Myocyte (in vitro differentiated cells): Measurements from ENCODE around the gene GAS6. TPM values are rescaled to one million over a fixed set of nuclear protein-coding genes. Genes with fewer than 3 reads are reported as not detected.

Experiments used
- DNase-seq: peaks from one replicate; pipeline ENCODE4 v3.0.0-alpha.2; 2012; ENCODE audit warnings: low read depth
- total RNA-seq: library from RNA; depleted of rRNA; stranded (reverse); fragments of >200 nt; gene quantifications from 2 replicates; pipeline ENCODE4 v1.2.3, GENCODE V29; 2014

Gene GAS6
- total RNA-seq, 1 donor from 2014 or later, result 172 TPM

DNA sequence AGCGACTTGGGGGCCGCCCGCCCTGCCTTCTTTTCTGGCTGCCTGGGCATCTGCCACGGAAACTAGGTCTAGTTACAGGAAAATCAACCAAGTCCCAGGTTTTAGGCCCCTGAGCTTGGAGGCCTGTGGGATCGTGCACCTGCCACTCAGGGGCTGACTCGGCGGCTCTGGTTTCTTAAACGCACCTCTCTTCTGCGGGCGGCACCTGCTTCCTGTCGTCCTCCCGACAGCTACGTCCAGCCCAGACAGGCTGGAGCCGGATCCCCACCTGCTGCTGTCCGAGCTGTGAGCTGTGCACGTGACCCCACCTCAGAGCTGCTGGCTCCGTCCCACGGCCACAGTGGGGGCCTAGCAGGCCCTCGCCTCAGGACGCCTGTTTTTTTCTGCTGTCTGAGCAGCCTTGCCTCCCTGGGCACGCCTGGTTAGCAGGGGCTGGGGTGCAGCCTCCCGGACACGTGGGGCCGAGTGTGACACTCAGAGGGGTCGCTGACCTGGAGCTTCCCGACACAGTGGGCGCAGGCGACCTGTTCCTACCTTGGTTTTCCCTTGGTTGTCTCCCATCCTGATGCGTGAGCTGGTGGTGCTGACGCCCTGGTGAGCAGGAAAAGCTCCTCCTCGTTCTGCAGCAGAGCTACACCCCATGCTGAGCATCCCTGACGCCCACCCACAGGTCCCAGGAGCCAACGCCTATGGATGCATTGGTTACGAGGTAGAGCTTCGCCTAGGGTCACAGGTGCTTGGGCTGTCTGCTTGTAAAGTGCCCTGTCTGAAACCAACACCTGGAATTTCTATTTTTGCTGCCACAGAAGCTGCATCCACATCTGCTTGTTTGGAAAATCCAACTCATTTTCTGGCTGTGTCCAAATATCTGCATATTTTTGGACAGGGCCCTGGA lies 87.4 kb downstream of the GAS6 start:
- DNase-seq, result peak; percentile 53

GRCh38 chr13:113775451-113776145 lies 88.3 kb downstream of the GAS6 start:
- DNase-seq, result no peak

GRCh38 chr13:113774177-113775107 lies 89.4 kb downstream of the GAS6 start:
- DNase-seq, result peak; percentile 43

DNA sequence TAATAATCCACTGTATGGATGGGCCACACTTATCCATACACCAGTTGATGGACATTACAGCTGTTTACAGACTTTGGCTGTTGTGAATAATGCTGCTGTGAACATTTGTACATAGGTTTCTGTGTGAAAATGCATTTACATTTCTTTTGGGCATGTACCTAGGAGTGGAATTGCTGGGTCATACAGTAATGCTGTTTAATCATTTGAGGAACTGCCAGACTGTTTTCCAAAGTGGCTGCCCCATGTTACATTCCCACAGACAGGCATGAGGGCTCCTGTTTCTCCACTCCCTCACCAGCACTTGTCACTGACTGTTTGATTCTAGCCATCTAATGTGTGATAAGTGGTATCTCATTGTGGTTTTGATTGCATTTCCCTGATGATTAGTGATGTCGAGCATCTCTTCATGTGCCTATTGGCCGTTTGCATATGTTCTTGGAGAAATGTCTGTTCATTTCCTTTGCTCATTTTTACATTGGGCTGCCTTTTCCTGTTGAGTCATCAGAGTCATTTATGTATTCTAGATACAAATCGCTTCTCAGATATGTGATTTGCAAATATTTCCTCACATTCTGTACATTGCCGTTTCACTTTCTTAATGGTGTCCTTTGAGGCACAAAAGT lies 92.1 kb downstream of the GAS6 start:
- DNase-seq, result no peak

DNA sequence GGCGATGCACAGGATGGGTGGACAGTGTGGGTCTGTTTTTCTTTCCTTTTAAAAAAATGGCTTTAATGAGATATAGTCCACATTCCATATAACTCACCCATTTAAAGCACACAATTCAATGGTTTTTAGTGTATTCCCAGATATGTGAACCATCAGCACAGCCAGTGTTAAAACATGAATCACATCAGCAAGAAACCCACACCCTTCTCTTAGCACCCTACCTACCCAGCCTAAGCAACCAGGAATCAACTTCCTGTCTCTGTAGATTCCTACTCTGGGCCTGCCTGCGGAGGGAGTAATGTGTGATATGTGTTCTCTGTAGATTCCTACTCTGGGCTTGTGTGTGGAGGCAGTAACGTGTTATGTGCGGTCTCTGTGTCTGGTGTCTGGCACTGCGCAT lies 92.9 kb downstream of the GAS6 start:
- DNase-seq, result no peak

Other genes with a start within 250 kb of the GAS6 start
- not detected in 2 replicates for gene ATP4B, start 205.9 kb downstream of the GAS6 start, total RNA-seq
- not detected in 2 replicates for gene GRK1, start 196.9 kb downstream of the GAS6 start, total RNA-seq
- gene TMEM255B, start 104.8 kb downstream of the GAS6 start, total RNA-seq, result 0.21 and 3.1 TPM in 2 replicates
- gene C13orf46, start 110.0 kb upstream of the GAS6 start, total RNA-seq, result not detected in 2 replicates